Epithelial cell of esophagus (primary cell): ENCODE results near the gene CELF1.
"Not testable (repeated sequence)": the region's sequence is repeated elsewhere in the genome, so short reads cannot be mapped to it uniquely, and the experiment has no call there.

Source experiments
- DNase-seq: peaks from one replicate; pipeline ENCODE4 v3.0.0; 2010; ENCODE audit warnings: low read depth
- H3K4me3 ChIP-seq: 2 replicates; pipeline ENCODE4 v1.5.1; 2011; ENCODE audit warnings: mild to moderate bottlenecking, low read length, control low read depth
- TF ChIP-seq, protein P1 (sequence below): IDR thresholded peaks from 2 replicates; pipeline ENCODE4 v1.5.1; 2011; ENCODE audit warnings: low read depth, mild to moderate bottlenecking, low read length, control low read depth, inconsistent platforms; ENCODE audit not compliant: insufficient read depth; ENCODE audit errors: missing control alignments

Gene CELF1

DNA sequence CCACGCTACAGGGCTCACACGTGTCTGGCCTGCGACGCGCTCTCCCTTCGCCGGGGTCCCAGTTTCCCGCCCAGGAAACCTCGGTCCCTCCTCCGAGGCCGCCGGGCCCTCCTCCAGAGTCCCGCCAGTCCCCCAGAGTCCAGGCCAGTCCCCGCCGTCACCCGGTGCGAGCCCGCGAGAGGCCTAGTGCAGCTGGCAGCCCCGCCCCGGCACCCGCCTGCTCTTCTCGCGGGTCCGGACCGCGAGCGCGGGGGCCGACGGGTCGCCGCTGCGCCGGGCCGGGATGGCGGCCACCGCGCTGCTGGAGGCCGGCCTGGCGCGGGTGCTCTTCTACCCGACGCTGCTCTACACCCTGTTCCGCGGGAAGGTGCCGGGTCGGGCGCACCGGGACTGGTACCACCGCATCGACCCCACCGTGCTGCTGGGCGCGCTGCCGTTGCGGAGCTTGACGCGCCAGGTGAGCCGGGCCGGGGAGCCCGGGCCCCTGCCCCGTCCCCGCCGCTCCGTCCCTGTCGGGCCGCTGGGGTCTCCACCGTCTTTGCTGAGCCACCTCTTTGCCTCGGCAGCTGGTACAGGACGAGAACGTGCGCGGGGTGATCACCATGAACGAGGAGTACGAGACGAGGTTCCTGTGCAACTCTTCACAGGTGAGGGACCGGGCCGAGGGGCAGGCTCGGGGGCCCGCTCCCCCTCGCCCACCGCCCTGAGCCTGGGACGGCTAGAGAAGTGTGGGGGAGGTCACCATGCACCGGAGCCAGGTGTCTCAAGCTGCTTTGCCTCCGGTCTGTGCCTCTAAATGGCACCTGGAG lies 12.6 kb upstream of the CELF1 start, which contains the start of gene PTPMT1:
TSS of gene PTPMT1 (plus strand) at position 260 of the 809 bp plus-strand sequence. CDS start at position 284, 24 bp downstream.
- peak within 1 kb of the TSS; percentile 70 for H3K4me3 ChIP-seq
- DNase-seq = peak; percentile 79
- TF ChIP-seq, protein P1, sequence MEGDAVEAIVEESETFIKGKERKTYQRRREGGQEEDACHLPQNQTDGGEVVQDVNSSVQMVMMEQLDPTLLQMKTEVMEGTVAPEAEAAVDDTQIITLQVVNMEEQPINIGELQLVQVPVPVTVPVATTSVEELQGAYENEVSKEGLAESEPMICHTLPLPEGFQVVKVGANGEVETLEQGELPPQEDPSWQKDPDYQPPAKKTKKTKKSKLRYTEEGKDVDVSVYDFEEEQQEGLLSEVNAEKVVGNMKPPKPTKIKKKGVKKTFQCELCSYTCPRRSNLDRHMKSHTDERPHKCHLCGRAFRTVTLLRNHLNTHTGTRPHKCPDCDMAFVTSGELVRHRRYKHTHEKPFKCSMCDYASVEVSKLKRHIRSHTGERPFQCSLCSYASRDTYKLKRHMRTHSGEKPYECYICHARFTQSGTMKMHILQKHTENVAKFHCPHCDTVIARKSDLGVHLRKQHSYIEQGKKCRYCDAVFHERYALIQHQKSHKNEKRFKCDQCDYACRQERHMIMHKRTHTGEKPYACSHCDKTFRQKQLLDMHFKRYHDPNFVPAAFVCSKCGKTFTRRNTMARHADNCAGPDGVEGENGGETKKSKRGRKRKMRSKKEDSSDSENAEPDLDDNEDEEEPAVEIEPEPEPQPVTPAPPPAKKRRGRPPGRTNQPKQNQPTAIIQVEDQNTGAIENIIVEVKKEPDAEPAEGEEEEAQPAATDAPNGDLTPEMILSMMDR = no peak

DNA sequence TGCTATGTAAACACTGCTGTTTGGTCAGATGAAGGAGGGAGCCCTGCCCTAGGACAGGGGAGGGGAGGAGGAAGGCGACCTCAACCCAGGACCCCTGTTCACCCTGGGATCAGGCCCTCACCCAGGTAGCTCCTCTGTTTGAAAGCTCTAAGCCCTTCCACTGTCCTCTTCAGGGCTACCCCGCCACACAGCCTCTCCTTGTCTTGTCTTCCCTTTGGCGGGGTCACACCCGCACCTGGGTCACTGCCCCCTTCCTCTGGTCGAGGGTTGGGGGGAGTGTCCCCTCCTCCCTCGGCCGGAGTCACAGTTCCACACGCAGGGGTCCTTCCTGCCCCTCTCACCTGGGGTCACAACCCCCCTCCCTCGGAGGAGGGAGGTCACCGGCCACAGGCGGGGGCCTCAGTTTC lies 12.0 kb upstream of the CELF1 start:
- H3K4me3 ChIP-seq = peak overlapping the region; percentile 70
- TF ChIP-seq, protein P1 = no peak
- DNase-seq = no peak

DNA sequence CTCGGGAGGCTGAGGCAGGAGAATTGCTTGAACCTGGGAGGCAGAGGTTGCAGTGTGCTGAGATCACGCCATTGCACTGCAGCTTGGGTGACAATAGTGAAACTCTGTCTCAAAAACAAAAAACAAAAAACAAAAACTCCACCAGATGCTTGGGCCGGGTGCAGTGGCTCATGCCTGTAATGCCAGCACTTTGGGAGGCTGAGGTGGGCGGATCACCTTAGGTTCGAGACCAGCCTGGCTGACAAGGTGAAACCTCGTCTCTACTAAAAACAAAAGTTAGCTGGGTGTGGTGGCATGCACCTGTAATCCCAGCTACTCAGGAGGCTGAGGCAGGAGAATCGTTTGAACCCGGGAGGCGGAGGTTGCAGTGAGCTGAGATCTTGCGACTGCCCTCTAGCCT lies 11.4 kb upstream of the CELF1 start:
- DNase-seq, H3K4me3 ChIP-seq: not testable (repeated sequence)

DNA sequence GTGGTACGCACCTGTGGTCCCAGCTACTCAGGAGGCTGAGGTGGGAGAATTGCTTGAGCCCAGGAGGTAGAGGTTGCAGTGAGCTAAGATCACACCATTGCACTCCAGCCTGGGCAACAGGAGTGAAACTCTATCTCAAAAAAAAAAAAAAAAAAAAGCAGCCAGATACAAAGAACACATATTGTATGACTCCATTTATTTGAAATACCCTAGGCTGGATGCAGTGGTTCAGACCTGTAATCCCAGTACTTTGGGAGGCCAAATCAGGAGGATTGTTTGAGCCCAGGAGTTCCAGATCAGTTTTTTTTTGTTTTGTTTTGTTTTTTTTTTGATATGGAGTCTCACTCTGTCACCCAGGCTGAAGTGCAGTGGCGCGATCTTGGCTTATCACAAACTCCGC lies 9.5 kb upstream of the CELF1 start:
- not testable (repeated sequence) for DNase-seq, H3K4me3 ChIP-seq

DNA sequence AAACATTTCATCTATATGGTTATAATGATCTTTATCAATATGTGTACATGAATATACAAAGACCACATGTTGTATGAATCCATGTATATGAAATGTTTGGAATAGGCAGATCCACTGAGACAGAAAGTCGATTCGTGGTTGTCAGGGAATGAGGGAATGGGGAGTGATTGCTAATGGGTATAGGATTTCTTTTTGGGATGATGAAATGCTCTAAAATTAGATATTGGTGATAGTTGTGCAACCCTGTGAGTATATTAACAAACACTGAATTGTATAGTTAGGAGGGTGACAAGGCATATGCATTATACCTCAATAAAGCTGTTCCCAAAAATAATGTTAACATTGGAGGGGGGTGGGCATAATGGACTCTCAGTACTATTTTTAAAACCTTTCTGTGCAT lies 7.5 kb upstream of the CELF1 start:
- TF ChIP-seq, protein P1 = no peak
- H3K4me3 ChIP-seq = no peak overlapping the region
- DNase-seq = peak; percentile 26

DNA sequence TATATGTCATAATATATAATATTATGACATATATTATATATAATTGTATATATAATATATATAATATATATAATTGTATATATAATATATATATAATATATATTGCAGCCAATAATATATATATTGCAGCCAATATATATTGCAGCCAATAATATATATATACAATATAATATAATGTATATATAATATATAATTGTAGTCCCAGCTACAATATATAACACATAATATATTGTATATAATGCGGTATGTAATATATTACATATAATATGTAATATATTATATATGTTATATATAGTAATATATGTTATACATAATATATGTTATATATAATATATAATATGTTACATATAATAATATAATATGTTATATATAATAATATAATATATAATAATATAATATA lies 5.8 kb upstream of the CELF1 start:
- DNase-seq = no peak
- TF ChIP-seq, protein P1 = no peak
- H3K4me3 ChIP-seq = no peak overlapping the region

DNA sequence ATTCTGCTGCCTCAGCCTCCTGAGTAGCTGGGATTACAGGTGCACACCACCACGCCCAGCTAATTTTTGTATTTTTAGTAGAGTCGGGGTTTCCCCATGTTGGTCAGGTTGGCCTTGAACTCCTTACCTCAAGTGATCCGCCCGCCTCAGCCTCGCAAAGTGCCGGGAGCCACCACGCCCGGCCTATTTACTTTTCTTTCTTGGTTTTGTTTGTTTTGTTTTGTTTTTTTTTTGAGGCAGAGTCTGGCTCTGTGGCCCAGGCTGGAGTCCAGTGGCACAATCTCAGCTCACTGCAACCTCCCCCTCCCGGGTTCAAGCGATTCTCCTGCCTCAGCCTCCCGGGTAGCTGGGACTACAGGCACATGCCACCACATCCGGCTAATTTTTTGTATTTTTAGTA lies 4.1 kb upstream of the CELF1 start:
- not testable (repeated sequence) for DNase-seq, H3K4me3 ChIP-seq

DNA sequence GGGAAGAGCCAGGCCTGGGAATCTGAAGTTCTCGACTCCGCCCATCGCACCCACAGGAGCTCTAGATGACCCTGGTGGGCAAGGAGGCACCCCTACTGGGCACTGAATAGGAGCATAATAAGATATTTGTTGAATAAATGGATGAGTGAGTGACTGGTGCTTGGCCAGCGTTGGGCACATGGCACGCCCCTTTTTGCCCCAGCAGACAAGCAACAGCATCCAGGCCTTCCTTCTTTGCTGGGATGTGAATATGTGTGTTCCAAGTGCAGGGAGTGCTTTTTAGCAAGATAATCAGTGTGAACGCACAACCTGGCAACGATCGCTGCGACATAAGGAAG lies 443 bp upstream of the CELF1 start:
- H3K4me3 ChIP-seq = peak overlapping the region; percentile 49
- TF ChIP-seq, protein P1 = no peak
- DNase-seq = peak; percentile 53

DNA sequence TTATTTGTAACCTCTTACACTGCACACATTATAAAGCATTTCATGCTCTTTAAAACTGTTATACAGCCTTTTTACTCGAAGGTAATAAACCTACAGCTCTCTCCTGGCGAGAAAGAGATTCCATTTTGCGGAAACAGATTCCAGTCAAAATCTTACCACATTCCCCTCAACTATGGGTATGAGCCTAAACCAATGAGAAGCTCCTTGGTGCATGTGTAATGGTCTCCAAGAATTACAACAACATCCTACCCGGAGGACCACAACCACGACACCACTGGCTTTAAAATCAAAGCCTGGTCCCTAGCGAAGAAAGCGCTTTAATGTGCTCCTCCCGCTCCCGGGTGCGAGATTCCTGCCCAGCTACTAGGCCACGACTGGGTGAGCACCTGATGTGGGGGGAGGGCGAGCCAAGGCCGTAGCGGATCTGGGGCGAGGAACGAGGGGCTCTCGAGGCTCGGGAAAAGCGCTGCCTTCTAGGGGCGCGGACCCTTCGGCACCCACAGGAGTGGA lies 821 bp downstream of the CELF1 start:
- DNase-seq = peak; percentile 33
- TF ChIP-seq, protein P1 = no peak
- H3K4me3 ChIP-seq = peak overlapping the region; percentile 85
